ACC112 (cell line): ENCODE results near the gene OXA1L.
A peak's percentile ranks its signal among the peaks of the same experiment; 100 is the strongest.
"Not testable (repeated sequence)": the region's sequence is repeated elsewhere in the genome, so short reads cannot be mapped to it uniquely, and the experiment has no call there.

Experiments
- H2AFZ ChIP-seq: fragments of 200-600 bp; sonication (generic); one replicate; pipeline ENCODE4 v1.6.0; 2017; ENCODE audit warnings: antibody characterized with exemption, low read length; ENCODE audit not compliant: unreplicated experiment
- H3K27ac ChIP-seq: fragments of 200-600 bp; sonication (generic); 2 replicates; pipeline ENCODE4 v1.5.1; 2014; ENCODE audit warnings: low read depth, mild to moderate bottlenecking, antibody characterized with exemption, low read length, moderate library complexity
- H3K27me3 ChIP-seq: fragments of 200-600 bp; sonication (generic); 2 replicates; pipeline ENCODE4 v1.6.1; 2014; ENCODE audit warnings: mild to moderate bottlenecking, antibody characterized with exemption, low read length, moderate library complexity, mixed read lengths; ENCODE audit not compliant: insufficient read depth
- H3K36me3 ChIP-seq: fragments of 200-600 bp; sonication (generic); 2 replicates; pipeline ENCODE4 v1.6.1; 2016; ENCODE audit warnings: mild to moderate bottlenecking, antibody characterized with exemption, low read length, moderate library complexity, mixed read lengths; ENCODE audit not compliant: insufficient read depth
- H3K4me1 ChIP-seq: fragments of 200-600 bp; sonication (generic); one replicate; pipeline ENCODE4 v1.6.1; 2016; ENCODE audit warnings: low read length, mixed read lengths; ENCODE audit not compliant: insufficient read depth, unreplicated experiment, control insufficient read depth
- H3K4me3 ChIP-seq: fragments of 200-600 bp; sonication (generic); 2 replicates; pipeline ENCODE4 v1.5.1; 2014; ENCODE audit warnings: mild to moderate bottlenecking, low read depth, low read length
- H3K79me2 ChIP-seq: fragments of 200-600 bp; sonication (generic); one replicate; pipeline ENCODE4 v1.6.0; 2016; ENCODE audit warnings: low read length; ENCODE audit not compliant: control insufficient read depth, unreplicated experiment, insufficient read depth

OXA1L gene

DNA sequence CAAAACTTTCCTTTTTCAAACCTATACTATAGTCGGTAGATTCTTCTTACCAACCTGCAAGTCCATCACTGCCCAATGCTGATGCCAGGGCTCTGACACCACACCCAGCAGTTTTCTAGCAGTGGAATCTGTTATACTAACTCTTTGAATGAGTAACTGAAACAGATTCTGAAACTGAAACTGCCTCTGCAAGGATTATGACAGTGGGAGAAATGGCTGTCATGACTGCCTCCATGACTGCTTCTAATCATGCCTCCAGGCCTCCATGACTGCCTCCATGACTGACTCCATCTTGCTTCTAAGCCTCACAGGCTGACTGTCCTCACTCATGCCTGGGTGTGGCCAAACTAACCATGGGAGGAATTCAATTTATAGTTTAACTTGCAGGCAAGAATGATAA is 29.4 kb upstream of the OXA1L start:
- no peaks in the 10 kb centered on the region for H3K4me1 ChIP-seq
- H3K36me3 ChIP-seq, result no peaks in the 10 kb centered on the region
- no peak overlapping the region for H2AFZ ChIP-seq
- no peaks in the 10 kb centered on the region for H3K27me3 ChIP-seq
- H3K79me2 ChIP-seq, result no peaks in the 10 kb centered on the region
- H3K27ac ChIP-seq, result no peak overlapping the region
- H3K4me3 ChIP-seq, result no peak overlapping the region

GRCh38 chr14:22739423-22739822 is 27.1 kb upstream of the OXA1L start:
- H3K4me3 ChIP-seq, result no peak overlapping the region
- H3K27me3 ChIP-seq, result no peaks in the 10 kb centered on the region
- no peaks in the 10 kb centered on the region for H3K4me1 ChIP-seq
- H2AFZ ChIP-seq, result no peak overlapping the region
- no peak overlapping the region for H3K27ac ChIP-seq
- H3K79me2 ChIP-seq, result no peaks in the 10 kb centered on the region
- no peaks in the 10 kb centered on the region for H3K36me3 ChIP-seq

GRCh38 chr14:22740020-22740419 is 26.5 kb upstream of the OXA1L start:
- H3K4me3 ChIP-seq, result no peak overlapping the region
- no peaks in the 10 kb centered on the region for H3K27me3 ChIP-seq
- no peaks in the 10 kb centered on the region for H3K79me2 ChIP-seq
- H3K36me3 ChIP-seq, result no peaks in the 10 kb centered on the region
- H3K27ac ChIP-seq, result no peak overlapping the region
- H2AFZ ChIP-seq, result no peak overlapping the region
- H3K4me1 ChIP-seq, result no peaks in the 10 kb centered on the region

- Histone ChIP-seq H3K27ac (no peak overlapping the region), H2AFZ (no peak overlapping the region), H3K36me3 (no peaks in the 10 kb centered on the region), H3K4me1 (no peaks in the 10 kb centered on the region), H3K27me3 (no peaks in the 10 kb centered on the region), H3K79me2 (no peaks in the 10 kb centered on the region), H3K4me3 (no peak overlapping the region)
These were observed 18.7 kb upstream of the OXA1L start for GRCh38 chr14:22747769-22748168.

DNA sequence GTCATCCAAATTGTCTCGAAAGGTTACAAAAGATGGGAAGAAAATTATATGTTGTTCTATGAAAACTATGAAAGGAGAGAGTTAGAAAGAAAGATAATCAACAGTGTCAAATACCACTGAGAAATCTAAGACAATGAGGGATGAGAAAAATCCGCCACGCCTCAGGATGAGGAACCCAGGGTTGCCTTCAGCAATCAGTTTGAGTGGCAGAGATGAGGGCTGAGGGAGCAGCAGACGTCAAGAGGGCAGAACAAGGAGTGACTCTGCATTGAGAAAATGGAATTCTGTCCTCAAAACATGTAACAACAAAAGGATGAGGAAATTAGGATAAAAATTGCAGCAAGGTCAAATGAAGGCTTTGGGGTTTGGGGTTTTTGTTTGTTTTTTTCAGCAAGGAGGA is 18.3 kb upstream of the OXA1L start:
- no peaks in the 10 kb centered on the region for H3K36me3 ChIP-seq
- no peak overlapping the region for H3K4me3 ChIP-seq
- H3K4me1 ChIP-seq, result no peaks in the 10 kb centered on the region
- no peaks in the 10 kb centered on the region for H3K79me2 ChIP-seq
- no peaks in the 10 kb centered on the region for H3K27me3 ChIP-seq
- H3K27ac ChIP-seq, result no peak overlapping the region
- peak overlapping the region; percentile 21 for H2AFZ ChIP-seq

- peak overlapping the region; percentile 21 for H2AFZ ChIP-seq
- H3K27me3 ChIP-seq, result no peaks in the 10 kb centered on the region
- H3K79me2 ChIP-seq, result no peaks in the 10 kb centered on the region
- H3K4me1 ChIP-seq, result peaks cover 1% of the 10 kb centered on the region
- H3K4me3 ChIP-seq, result no peak overlapping the region
- no peaks in the 10 kb centered on the region for H3K36me3 ChIP-seq
- H3K27ac ChIP-seq, result no peak overlapping the region
These were observed 17.8 kb upstream of the OXA1L start for GRCh38 chr14:22748631-22749068.

GRCh38 chr14:22752422-22752821 is 14.1 kb upstream of the OXA1L start:
- peaks cover 4% of the 10 kb centered on the region for H3K4me1 ChIP-seq
- H3K27me3 ChIP-seq, result no peaks in the 10 kb centered on the region
- H3K79me2 ChIP-seq, result no peaks in the 10 kb centered on the region
- no peak overlapping the region for H3K27ac ChIP-seq
- H3K36me3 ChIP-seq, result no peaks in the 10 kb centered on the region
- no peak overlapping the region for H3K4me3 ChIP-seq
- H2AFZ ChIP-seq, result no peak overlapping the region

DNA sequence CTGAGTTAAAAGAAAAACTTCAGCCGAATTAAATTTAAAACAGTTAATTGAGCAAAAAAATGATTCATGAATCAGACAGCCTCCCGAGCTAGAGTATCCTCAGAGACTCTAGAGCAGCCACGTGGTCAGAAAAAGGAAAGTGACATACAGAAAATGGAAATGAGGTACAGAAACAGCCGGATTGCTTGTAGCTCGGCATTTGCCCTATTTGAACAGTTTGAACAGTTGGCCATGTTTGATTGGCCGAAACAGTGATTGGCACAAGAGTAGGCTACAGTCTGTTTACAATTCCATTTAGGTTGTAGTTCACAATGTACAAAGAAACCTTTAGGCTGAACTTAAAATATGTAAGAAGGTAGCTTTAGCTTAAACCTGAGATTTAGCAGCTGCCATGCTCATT is 12.9 kb upstream of the OXA1L start:
- peaks cover 4% of the 10 kb centered on the region for H3K4me1 ChIP-seq
- H3K4me3 ChIP-seq, result no peak overlapping the region
- H3K27ac ChIP-seq, result no peak overlapping the region
- peak overlapping the region; percentile 59 for H2AFZ ChIP-seq
- no peaks in the 10 kb centered on the region for H3K27me3 ChIP-seq
- no peaks in the 10 kb centered on the region for H3K79me2 ChIP-seq
- H3K36me3 ChIP-seq, result no peaks in the 10 kb centered on the region

- not testable (repeated sequence) for H3K27me3 ChIP-seq, H3K4me1 ChIP-seq, H3K4me3 ChIP-seq, H3K27ac ChIP-seq, H3K79me2 ChIP-seq, H2AFZ ChIP-seq
- peaks cover 16% of the 10 kb centered on the region; the same call in 1 of the 2 replicates for H3K36me3 ChIP-seq
These were observed 8.4 kb upstream of the OXA1L start for GRCh38 chr14:22757972-22758650.

- Histone ChIP-seq H3K79me2 (peaks cover 5% of the 10 kb centered on the region), H3K4me1 (no peaks in the 10 kb centered on the region), H3K4me3 (no peak overlapping the region), H3K27me3 (no peaks in the 10 kb centered on the region), H2AFZ (no peak overlapping the region), H3K27ac (no peak overlapping the region), H3K36me3 (peaks cover 16% of the 10 kb centered on the region)
These were observed 4.8 kb upstream of the OXA1L start for GRCh38 chr14:22761734-22762133.

DNA sequence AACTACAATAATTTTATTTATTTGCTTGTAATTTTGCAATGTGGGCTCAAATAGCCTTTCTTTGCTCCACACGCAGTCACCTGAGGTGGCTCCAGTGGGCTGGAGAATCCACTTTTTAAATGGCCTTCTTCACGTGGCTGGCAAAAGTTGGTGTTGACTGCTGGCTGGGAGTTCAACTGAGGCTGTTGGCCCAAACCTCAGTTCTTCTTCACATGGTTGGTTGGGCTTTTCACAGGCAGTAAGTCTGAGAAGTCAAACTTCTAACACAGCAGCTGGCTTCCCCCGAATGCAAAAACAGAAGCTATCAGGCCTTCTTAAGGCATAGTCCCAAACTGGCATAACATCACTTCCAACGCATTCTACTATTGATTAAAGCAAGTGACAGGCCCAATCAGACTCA is 2.1 kb upstream of the OXA1L start:
- H3K36me3 ChIP-seq, result peaks cover 25% of the 10 kb centered on the region
- H3K4me1 ChIP-seq, result peaks cover 16% of the 10 kb centered on the region
- H3K27ac ChIP-seq, result no peak overlapping the region
- H3K27me3 ChIP-seq, result no peaks in the 10 kb centered on the region
- H2AFZ ChIP-seq, result no peak overlapping the region
- H3K4me3 ChIP-seq, result no peak overlapping the region
- peaks cover 30% of the 10 kb centered on the region for H3K79me2 ChIP-seq
